ENCODE measurements around the gene B4GALT6.

Gene B4GALT6

DNA sequence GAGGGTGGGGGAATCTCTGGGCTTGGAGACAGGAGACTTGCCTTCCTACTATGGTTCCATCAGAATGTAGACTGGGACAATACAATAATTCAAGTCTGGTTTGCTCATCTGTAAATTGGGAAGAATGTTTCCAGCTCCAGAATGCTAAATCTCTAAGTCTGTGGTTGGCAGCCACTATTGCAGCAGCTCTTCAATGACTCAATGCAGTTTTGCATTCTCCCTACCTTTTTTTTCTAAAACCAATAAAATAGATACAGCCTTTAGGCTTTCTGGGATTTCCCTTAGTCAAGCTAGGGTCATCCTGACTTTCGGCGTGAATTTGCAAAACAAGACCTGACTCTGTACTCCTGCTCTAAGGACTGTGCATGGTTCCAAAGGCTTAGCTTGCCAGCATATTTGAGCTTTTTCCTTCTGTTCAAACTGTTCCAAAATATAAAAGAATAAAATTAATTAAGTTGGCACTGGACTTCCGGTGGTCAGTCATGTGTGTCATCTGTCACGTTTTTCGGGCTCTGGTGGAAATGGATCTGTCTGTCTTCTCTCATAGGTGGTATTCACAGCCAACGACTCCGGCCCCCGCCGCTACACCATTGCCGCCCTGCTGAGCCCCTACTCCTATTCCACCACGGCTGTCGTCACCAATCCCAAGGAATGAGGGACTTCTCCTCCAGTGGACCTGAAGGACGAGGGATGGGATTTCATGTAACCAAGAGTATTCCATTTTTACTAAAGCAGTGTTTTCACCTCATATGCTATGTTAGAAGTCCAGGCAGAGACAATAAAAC, 86.2 kb downstream of the B4GALT6 start:
- DNase-seq (ENCODE audit: insufficient read length, low spot score) (no peak), FAIRE-seq (no peak)

DNA sequence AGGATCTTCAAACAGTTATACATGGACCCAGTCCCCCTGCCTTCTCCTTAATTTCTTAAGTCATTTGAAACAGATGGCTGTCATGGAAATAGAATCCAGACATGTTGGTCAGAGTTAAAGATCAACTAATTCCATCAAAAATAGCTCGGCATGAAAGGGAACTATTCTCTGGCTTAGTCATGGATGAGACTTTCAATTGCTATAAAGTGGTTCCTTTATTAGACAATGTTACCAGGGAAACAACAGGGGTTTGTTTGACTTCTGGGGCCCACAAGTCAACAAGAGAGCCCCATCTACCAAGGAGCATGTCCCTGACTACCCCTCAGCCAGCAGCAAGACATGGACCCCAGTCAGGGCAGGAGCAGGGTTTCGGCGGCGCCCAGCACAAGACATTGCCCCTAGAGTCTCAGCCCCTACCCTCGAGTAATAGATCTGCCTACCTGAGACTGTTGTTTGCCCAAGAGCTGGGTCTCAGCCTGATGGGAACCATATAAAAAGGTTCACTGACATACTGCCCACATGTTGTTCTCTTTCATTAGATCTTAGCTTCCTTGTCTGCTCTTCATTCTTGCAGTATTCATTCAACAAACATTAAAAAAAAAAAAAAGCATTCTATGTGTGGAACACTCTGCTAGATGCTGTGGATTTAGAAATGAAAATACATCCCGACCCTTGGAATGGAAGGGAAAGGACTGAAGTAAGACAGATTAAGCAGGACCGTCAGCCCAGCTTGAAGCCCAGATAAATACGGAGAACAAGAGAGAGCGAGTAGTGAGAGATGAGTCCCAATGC, 88.1 kb downstream of the B4GALT6 start:
- DNase-seq (ENCODE audit: insufficient read length, low spot score) (no peak), FAIRE-seq (no peak)

DNA sequence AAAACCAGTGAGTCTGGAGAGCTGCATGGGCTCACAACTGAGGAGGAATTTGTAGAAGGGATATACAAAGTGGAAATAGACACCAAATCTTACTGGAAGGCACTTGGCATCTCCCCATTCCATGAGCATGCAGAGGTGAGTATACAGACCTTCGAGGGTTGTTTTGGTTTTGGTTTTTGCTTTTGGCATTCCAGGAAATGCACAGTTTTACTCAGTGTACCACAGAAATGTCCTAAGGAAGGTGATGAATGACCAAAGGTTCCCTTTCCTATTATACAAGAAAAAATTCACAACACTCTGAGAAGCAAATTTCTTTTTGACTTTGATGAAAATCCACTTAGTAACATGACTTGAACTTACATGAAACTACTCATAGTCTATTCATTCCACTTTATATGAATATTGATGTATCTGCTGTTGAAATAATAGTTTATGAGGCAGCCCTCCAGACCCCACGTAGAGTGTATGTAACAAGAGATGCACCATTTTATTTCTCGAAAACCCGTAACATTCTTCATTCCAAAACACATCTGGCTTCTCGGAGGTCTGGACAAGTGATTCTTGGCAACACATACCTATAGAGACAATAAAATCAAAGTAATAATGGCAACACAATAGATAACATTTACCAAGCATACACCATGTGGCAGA, 89.1 kb downstream of the B4GALT6 start:
- FAIRE-seq = no peak
- no peak for DNase-seq (ENCODE audit: insufficient read length, low spot score)

DNA sequence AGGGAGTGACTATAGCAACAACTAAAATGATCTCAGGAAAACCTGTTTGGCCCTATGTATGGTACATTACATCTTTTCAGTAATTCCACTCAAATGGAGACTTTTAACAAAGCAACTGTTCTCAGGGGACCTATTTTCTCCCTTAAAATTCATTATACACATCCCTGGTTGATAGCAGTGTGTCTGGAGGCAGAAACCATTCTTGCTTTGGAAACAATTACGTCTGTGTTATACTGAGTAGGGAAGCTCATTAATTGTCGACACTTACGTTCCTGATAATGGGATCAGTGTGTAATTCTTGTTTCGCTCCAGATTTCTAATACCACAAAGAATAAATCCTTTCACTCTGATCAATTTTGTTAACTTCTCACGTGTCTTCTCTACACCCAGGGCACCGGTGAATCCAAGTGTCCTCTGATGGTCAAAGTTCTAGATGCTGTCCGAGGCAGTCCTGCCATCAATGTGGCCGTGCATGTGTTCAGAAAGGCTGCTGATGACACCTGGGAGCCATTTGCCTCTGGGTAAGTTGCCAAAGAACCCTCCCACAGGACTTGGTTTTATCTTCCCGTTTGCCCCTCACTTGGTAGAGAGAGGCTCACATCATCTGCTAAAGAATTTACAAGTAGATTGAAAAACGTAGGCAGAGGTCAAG, 91.7 kb downstream of the B4GALT6 start:
- no peak for FAIRE-seq
- DNase-seq (ENCODE audit: insufficient read length, low spot score) = no peak

DNA sequence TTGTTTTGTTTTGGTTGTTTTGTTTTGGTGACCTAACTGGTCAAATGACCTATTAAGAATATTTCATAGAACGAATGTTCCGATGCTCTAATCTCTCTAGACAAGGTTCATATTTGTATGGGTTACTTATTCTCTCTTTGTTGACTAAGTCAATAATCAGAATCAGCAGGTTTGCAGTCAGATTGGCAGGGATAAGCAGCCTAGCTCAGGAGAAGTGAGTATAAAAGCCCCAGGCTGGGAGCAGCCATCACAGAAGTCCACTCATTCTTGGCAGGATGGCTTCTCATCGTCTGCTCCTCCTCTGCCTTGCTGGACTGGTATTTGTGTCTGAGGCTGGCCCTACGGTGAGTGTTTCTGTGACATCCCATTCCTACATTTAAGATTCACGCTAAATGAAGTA, 92.8 kb downstream of the B4GALT6 start, which contains the start of gene TTR:
TTR (plus strand) TSS at position 250 of the 400 bp plus-strand sequence; CDS start at position 276, 26 bp downstream.
- FAIRE-seq = no peak
- DNase-seq (ENCODE audit: insufficient read length, low spot score) = no peak

DNA sequence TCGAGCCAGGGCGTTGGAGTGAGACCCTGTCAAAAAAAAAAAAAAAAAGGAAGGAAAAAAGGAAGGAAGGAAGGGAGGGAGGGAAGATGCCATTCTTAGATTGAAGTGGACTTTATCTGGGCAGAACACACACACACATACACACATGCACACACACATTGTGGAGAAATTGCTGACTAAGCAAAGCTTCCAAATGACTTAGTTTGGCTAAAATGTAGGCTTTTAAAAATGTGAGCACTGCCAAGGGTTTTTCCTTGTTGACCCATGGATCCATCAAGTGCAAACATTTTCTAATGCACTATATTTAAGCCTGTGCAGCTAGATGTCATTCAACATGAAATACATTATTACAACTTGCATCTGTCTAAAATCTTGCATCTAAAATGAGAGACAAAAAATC, 93.3 kb downstream of the B4GALT6 start:
- FAIRE-seq (no peak), DNase-seq (ENCODE audit: insufficient read length, low spot score) (no peak)

DNA sequence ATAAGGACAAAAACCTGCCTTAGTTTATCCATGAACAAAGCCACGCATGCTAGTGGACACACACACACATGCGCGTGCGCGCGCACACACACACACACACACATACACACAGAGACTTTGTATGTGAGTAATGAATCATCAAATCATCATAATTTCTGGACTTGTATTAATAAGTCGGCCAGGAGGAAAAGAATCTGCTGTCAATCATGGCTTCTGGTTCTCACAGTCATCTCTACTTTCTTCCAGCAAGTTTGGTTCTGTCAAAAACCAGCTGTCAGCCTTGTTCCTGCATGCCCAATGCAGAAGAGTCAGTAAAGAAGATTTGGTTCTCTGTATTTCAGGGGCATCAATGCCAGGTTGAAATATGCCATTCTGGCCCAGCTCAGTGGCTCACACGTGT, 93.8 kb downstream of the B4GALT6 start:
- DNase-seq (ENCODE audit: insufficient read length, low spot score) (no peak), FAIRE-seq (no peak)

DNA sequence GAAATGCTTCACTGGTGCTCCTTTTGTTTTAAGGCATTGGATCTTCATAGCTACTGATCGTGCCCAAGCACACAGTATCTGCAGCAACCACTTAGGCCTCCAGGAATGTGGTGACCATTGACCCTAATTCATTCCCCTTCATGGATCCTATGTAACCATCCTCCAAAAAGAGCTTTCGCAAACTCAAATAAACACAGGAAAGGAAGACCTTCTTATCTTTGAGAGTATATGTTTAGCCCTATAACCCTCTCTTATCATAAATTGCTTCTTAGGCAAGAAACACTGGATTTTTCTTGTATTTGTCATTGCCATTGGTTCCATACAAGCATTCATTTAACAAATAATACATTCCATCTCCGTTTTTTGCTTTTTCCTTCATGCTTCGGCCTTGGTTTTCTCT, 96.9 kb downstream of the B4GALT6 start:
- DNase-seq (ENCODE audit: insufficient read length, low spot score) = no peak
- FAIRE-seq = no peak

DNA sequence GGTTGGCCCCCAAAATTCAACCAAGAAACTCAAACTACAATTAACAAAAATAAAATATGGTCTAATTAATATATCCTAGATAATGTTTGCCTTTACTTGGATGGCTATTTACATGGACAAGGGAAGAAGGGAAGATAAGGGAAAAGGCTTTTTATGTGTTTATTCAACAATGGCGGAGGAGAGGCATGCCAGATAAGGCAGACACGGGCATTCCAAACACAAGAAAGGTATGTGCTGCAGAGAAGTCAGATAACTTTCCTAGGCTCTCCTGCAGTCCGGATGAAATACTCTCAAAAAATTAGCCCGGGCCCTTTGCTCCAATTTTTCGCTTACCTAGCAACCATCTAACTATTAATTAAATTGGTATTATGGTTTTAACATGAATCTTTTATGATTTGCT, 97.8 kb downstream of the B4GALT6 start:
- FAIRE-seq (no peak), DNase-seq (ENCODE audit: insufficient read length, low spot score) (no peak)

DNA sequence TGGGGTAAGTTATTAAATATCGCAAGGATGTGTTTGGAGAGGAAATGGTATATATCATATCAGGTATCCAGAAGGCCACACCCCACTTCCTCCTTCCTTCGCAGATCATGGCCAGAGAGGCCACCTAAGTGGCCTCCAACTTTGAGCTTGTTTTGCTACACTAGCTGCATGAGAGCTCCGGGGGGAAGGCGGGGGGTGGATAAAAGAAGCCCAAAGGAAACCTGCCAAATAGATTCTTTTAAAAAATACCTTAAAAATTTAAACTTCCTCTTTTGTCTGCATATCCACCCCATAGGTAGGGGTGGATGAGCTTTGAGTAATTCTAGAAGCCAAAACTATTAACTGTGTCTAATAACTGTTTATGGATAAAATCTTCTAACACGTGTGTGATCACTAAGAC, 98.4 kb downstream of the B4GALT6 start:
- DNase-seq (ENCODE audit: insufficient read length, low spot score) (no peak), FAIRE-seq (no peak)

DNA sequence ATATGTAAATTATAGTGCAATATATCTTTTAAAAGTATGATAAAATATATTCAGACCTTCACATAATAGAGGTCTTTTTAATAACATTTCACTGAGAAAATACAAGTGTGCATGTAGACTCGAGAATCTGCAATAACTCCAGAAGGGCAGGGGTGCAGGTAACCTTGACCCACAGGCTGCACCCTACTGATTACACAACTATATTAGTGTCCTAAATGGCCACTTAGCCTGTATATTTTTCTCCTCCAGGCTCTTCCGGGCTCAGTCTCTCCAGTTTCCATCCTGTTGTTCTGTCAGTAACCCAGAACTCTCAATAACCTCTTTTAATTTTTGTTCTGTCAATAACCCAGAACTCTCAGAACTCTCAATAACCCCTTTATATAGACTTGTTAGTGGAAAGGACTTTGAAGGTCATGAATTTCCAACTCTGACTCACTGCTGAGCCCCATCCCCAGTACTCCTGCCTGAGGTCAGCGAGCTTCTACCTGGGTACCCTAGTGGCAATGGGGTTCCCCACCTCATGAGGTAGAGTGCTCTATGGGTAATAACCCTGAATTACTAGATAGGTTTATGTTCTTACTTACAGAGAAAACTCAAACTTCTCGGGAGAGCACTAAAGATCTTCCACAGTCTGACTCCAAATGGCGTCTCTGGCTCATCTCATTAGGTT, 101.1 kb downstream of the B4GALT6 start:
- FAIRE-seq = no peak
- no peak for DNase-seq (ENCODE audit: insufficient read length, low spot score)

DNA sequence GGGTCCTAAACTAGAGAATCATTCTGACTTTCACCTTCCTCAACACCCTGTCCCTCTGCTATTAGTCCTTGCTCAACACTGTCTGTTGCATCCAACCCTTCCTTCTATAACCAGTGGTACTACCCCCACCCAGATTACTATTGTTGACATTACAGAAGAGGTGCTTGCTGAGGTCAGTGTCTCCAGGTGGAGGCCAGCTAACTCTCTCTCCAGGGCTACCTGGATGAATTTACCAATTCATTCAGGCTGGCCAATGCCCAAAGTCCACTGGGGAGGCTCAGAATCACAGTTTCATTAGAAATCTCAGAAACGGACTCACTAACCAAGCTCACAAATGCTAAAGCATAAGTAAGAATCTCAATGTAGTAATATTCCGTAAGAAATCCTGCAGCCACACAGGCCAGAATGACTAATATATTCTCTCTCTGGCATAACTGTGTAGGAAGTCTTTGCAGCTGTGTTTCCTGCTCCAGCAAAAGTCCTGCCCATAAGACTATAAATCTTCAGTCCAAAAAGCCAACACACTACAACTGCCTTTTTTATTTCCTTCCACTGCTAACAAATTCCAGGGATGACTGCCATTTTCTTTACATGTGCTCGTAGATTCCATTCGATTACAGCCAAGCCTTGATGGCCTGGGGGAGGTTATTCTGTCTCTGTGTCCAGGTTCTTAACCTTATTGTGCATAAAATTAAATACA, 102.7 kb downstream of the B4GALT6 start:
- no peak for FAIRE-seq
- DNase-seq (ENCODE audit: insufficient read length, low spot score) = no peak

DNA sequence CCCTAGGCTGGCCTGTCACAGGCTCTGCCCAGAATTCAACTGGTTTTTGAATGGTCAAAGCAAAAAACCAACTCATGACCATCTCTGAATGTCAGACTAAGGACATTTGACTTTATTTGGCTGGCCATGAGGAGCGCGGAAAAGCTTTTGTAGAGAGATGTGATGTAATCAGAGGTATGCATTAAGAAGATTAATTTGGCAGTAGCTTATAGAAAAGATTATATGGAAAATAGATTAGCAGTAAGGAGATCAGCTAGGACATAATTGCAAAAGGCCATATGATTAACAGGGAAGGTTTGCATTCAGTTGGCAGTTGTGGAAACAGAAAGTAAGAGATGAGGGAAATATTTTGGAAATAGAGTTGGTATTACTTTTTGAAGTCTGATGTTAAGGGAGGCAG, 105.0 kb downstream of the B4GALT6 start:
- DNase-seq (ENCODE audit: insufficient read length, low spot score) (no peak), FAIRE-seq (no peak)

DNA sequence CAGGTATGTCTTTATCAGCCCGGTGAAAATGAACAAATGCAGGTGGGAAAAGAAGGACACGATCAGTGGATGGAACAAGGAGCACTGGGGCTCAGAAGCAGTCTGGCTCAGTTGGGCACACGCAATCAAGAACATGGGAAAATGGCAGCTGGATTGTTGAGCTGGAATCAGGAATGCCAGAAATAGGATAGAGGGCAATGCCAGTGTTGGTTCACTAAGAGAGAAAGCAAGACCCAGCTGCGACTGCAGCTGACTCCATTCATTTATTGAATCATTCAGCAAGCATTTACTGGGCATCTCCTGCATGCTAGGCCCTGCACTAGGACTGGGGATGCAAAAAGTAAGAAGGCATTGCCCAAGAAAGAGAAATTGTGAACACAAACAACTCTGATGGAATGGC, 106.3 kb downstream of the B4GALT6 start:
- FAIRE-seq (no peak), DNase-seq (ENCODE audit: insufficient read length, low spot score) (no peak)

DNA sequence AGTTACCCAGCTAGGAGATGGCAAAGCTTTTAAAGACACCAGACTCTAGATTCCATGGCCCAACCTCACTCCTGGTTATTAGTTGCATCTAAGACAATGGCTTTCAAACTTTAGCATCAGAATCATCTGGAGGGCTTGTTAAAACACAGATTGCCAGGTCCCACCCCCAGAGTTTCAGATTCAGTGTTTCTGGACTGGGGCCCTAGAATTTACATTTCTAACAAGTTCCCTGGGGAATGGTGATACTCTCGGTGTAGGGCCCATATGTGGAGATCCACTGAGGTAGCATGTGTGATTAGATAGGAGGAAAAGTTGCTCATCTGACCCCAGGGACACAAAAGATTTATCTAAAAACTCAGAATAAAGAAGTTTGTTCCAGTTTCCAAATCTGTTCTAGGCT, 107.2 kb downstream of the B4GALT6 start:
- FAIRE-seq = peak; percentile 11
- no peak for DNase-seq (ENCODE audit: insufficient read length, low spot score)

DNA sequence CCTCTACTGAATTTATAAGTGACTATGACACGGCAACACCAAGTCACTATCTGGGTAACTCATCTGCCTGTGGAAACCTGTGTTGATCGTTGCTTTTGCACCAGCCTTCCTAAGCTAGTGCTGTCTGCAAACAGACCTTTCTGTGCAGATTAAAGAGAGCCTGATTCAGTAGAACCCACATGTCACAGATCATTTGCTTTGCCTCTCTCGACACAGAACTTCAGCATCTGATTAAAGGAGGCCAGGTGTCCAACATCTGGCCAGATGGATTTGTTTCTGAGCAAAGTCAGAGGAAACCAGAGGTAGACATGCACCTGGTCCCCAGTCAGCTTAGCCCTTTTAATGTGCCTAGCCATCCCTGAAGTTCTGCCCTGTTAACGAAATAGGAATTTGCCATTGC, 107.7 kb downstream of the B4GALT6 start:
- peak; percentile 82 for FAIRE-seq
- no peak for DNase-seq (ENCODE audit: insufficient read length, low spot score)

DNA sequence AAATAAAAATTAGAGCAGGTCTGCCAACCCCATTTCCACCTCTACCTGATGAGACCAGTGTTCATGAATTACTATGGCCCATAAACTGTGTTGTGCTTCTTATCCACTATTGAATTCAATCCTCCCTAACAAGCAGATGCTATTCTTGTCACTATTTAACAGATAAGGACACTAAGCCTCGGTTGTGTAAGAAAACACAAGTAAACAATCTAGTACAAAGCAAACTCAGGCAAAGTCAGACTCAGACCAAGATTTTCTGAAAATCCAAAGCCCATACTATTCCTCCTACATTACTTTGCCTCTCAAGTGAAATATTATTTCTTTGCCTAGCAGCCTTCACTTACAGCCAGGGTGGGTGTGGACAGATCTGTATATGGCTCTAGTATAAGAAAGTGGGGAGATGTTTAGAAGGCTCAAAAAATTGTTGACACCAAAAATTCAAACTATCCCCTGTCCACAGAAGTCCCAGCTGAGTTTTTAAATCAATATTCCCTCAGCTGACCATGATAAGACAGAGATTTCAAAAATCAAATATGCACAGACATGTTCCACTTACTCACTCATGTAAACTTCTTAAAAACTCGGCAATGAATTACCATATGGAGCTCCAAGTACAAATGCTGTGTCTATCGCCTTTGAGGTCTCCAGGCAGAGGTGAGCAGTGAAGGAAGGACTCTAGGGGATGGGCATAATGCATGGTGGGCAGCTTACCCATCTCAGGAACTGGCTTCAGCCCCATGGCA, 108.7 kb downstream of the B4GALT6 start:
- DNase-seq (ENCODE audit: insufficient read length, low spot score) (no peak), FAIRE-seq (no peak)

DNA sequence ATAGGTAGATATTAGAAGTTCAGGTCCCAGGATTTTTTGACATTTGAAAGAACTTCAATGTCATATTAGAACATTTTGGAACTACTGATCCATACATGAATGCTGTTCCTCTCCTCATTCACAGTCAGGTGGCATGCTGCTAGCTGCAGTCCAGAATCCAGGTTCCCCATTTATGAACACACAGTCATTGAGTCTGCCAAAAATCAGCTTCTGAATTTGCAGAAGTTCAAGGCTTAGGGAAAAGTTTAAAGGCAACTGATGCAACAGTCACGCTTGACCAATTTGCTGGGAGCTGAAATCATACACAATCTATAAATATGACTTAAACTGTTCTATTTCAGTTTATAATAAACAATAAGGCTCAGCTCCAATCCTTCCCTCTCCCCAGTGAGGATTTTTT, 110.0 kb downstream of the B4GALT6 start:
- DNase-seq (ENCODE audit: insufficient read length, low spot score) = no peak

More for the DNA sequence above, 110.0 kb downstream of the B4GALT6 start:
- FAIRE-seq = no peak

All from GM19239 (cell line).